Measurements from ENCODE around the gene EFNB2. TPM values are rescaled to one million over a fixed set of nuclear protein-coding genes. Genes with fewer than 3 reads are reported as not detected.

EFNB2 gene
- total and polyA plus RNA-seq, 11 donors, result 7.3 to 20.2 (median 12.7) TPM

DNA sequence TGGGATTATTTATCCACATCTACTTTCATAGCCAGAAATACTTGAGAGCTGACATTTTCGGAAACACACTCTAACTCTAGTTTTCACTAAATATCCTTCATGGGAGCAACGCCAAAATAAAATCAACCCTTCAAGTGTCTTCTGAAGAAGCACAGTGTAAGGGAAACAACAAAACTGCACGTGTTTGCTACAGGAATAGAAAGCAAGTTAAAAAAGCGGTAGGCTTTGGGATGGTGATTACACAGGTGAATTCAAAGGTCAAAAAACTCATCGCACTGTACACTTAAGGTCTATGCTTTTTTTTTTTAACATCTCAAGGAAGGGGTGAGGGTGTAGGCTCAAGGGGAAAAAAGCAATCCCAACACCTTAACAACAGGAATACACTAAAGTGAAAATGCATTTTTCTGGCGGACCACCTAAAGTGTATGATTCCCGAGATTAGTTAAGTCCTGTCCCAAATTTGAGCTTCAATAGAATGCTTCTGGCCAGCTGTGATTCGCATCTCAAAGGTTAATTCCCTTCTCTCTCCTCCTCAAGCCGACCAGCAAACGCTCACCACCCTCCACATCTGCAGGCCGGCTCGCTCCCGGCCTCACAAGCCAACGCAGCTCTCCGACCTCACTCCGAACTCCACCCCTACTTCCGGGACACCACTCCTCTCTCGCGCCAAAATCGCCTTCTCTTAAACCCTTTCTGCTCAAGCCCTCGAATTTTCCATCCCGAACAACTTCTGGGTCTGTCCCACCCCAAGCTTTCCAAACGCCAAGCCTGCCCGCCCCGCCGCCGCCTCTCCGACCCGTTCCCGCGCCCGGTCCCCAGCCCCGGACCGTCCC, 31.4 kb upstream of the EFNB2 start:
- H3K27me3 ChIP-seq, result no peaks in the 10 kb centered on the region
- DNase-seq, result peak; percentile 68 to 79 (median 74)
- peak overlapping the region; percentile 72 to 98 (median 95) for H3K4me3 ChIP-seq
- peaks cover under 1 to 63% (median 47%) of the 10 kb centered on the region in 12 donors for H3K4me1 ChIP-seq
- no peaks in the 10 kb centered on the region for H3K9me3 ChIP-seq
- no peak for TF ChIP-seq POLR2A (IDR thresholded peaks at IDR 0.05)
- TF ChIP-seq, protein P1, sequence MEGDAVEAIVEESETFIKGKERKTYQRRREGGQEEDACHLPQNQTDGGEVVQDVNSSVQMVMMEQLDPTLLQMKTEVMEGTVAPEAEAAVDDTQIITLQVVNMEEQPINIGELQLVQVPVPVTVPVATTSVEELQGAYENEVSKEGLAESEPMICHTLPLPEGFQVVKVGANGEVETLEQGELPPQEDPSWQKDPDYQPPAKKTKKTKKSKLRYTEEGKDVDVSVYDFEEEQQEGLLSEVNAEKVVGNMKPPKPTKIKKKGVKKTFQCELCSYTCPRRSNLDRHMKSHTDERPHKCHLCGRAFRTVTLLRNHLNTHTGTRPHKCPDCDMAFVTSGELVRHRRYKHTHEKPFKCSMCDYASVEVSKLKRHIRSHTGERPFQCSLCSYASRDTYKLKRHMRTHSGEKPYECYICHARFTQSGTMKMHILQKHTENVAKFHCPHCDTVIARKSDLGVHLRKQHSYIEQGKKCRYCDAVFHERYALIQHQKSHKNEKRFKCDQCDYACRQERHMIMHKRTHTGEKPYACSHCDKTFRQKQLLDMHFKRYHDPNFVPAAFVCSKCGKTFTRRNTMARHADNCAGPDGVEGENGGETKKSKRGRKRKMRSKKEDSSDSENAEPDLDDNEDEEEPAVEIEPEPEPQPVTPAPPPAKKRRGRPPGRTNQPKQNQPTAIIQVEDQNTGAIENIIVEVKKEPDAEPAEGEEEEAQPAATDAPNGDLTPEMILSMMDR (IDR thresholded peaks at IDR 0.05), result no peak
- intact Hi-C loops (cut with DNase I), result loop anchor here in 3 of 10 donors (5.0 to 10.0 kb wide), 4 partner anchors 50 to 348 kb away; no protein-coding TSS in a partner anchor
- no peaks in the 10 kb centered on the region for H3K36me3 ChIP-seq
- peak overlapping the region; percentile 96 to 100 (median 98) for H3K27ac ChIP-seq
- peak; percentile 44 to 72 (median 64) for ATAC-seq
- 1 to 2% (median 1%) methylated on average over 34 of the region's 34 CpGs for WGBS, 4 donors

GRCh38 chr13:106565127-106565775, 29.8 kb upstream of the EFNB2 start:
- Histone ChIP-seq H3K4me1 (peaks cover 4 to 79% (median 61%) of the 10 kb centered on the region in 12 donors), H3K4me3 (peak overlapping the region in 9 of 12 donors; percentile 85 to 98 (median 96)), H3K27me3 (no peaks in the 10 kb centered on the region), H3K36me3 (no peaks in the 10 kb centered on the region), H3K27ac (peak overlapping the region in 2 of 12 donors; percentile 99), H3K9me3 (no peaks in the 10 kb centered on the region)
- intact Hi-C loops (cut with DNase I), result loop anchor here in 3 of 10 donors (5.0 to 10.0 kb wide), 4 partner anchors 52 to 350 kb away; no protein-coding TSS in a partner anchor
- DNase-seq (no peak), ATAC-seq (no peak)
- TF ChIP-seq, protein P1 (IDR thresholded peaks at IDR 0.05), result no peak
- TF ChIP-seq POLR2A (IDR thresholded peaks at IDR 0.05), result no peak
- WGBS, 4 donors, result 35 to 44% (median 41%) methylated on average over 4 of the region's 4 CpGs

- 75 to 85% (median 78%) methylated on average over 1 of the region's 1 CpG for WGBS, 4 donors
- ATAC-seq, result no peak
- no peak for DNase-seq
- H3K27ac ChIP-seq, result peak overlapping the region in 5 of 12 donors; percentile 18 to 52 (median 46)
- H3K36me3 ChIP-seq, result peaks cover 0 to 22% (median 21%) of the 10 kb centered on the region in 9 donors
- TF ChIP-seq, protein P1 (IDR thresholded peaks at IDR 0.05), result no peak
- TF ChIP-seq POLR2A (IDR thresholded peaks at IDR 0.05), result no peak
- no peaks in the 10 kb centered on the region for H3K27me3 ChIP-seq
- no peaks in the 10 kb centered on the region for H3K9me3 ChIP-seq
- intact Hi-C loops (cut with DNase I), result loop anchor here in 2 of 10 donors (10.0 kb wide), 2 partner anchors 142 to 352 kb away; no protein-coding TSS in a partner anchor
- peak overlapping the region in 2 of 12 donors; percentile 4 for H3K4me3 ChIP-seq
- H3K4me1 ChIP-seq, result peaks cover 12 to 96% (median 70%) of the 10 kb centered on the region in 12 donors
These were observed 26.8 kb upstream of the EFNB2 start for GRCh38 chr13:106562301-106562700.
